H1 (cell line): ENCODE results near the gene RNASE4. TPM values are rescaled to one million over a fixed set of nuclear protein-coding genes. Genes with fewer than 3 reads are reported as not detected.

Source experiments
- FOSL1 ChIP-seq: IDR thresholded peaks from 2 replicates; pipeline ENCODE4 v1.6.1; 2011; ENCODE audit warnings: mild to moderate bottlenecking, low read depth, low read length, moderate library complexity; ENCODE audit not compliant: insufficient read depth
- SP1 ChIP-seq: IDR thresholded peaks from 2 replicates; pipeline ENCODE4 v1.6.1; 2011; ENCODE audit warnings: low read depth, low read length
- YY1 ChIP-seq: IDR thresholded peaks from 2 replicates; pipeline ENCODE4 v1.6.1; 2011; ENCODE audit warnings: low read depth, mild to moderate bottlenecking, low read length
- polyA plus RNA-seq, 7 experiments: library from polyadenylated mRNA; depleted of rRNA in 3 of 7; stranded (reverse) in 5 of 7; unstranded in 2 of 7; fragments of >200 nt in 5 of 7; fragments of 200-250 nt in 2 of 7; gene quantifications; 1 replicate in 5 of 7; 2 replicates in 1 of 7; 4 replicates in 1 of 7; pipeline versions ENCODE4 v1.2.1 to v1.2.3, GENCODE V29; 2011 to 2013; ENCODE audit warnings: missing spikeins in 2 of 7, mixed read lengths in 2 of 7
- total RNA-seq: library from RNA; stranded (reverse); fragmentation: NEBNext Ultra II Directional; extraction: Animal tissue kit (Norgen Biotek cat#: 25700); gene quantifications from 2 replicates; pipeline ENCODE4 v1.2.1, GENCODE V29; 2021

Gene RNASE4
- total and polyA plus RNA-seq, 2 of the 8 experiments (the other 6 are each of a cell fraction or from before 2014, with no cell fraction given), result 0.61 to 3.5 TPM

DNA sequence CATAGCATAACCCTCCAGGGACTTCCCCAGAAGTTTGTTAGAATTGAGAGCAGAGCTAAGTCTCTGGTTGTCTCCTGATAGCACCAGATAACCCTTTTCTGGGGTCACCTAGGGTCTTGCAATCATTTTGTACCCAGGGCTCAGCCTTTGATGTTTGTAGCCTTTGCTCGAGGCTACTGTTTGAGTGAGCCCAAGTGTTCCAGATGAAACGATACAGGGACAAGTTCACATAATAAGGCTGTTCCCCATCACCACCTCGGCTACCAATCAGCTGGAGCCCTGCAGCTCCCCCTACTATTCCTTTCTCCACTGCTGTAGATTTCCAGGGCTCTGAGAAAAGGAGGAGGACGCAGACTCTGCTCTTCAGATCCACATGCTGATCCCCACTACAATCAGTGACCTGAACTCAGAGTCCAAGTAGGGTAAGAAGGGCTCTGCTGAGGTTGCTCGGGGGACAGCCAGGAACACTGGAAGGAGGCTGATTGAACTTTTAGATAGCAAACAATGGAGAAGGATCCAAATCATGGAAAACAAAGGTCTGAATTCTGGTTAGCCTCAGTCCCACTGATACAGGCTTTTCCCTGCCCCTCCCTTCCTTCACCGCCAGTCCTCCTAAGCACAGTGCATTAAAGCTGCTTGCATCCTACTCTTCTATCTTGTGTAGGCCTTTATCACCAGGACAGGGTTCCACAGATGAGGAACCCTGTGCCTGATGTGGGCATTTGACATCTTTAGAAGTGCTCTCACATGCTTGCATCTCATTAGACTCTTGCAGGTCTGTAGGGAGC, 61.4 kb downstream of the RNASE4 start, which contains the start of gene EDDM3A (continued):
- TF ChIP-seq FOSL1, result no peak
- no peak for TF ChIP-seq SP1
- TF ChIP-seq YY1, result no peak
- TF ChIP-seq, all 59 proteins: peak for 0
